ENCODE measurements around the gene C2orf69.
"Not testable (repeated sequence)": the region's sequence is repeated elsewhere in the genome, so short reads cannot be mapped to it uniquely, and the experiment has no call there.

Gene C2orf69

DNA sequence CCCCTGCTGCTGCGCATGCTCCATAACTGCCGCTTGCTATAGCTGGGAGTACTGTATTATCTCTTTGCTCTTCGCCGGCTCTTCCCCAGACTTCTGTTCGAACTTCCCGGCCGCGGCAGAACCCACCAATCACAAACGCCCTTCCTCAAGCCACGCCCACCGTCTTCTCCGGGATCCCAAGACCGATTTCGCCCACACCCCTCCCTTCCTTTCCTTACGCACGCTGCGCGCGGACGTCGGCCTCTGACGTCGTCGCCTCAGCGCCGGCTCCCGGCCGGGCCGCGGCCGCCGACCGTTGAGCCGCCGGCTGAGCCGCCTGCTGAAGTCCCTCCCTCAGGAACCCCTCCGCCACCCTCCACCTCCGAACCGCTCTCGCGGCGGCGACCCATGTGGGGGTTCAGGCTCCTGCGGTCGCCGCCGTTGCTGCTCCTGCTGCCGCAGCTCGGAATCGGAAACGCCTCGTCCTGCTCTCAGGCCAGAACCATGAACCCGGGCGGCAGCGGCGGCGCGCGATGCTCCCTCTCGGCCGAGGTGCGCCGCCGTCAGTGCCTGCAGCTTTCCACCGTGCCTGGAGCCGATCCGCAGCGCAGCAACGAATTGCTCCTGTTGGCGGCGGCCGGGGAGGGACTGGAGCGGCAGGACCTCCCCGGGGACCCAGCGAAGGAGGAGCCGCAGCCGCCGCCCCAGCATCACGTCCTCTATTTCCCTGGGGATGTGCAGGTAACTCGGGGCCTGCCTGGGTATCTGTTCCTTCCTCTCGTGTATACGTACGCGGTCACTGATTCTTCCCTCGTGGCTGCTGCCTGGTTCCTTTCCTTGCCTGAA lies at the start of gene C2orf69:
TSS of gene C2orf69 (plus strand) at position 242 of the 825 bp plus-strand sequence. CDS start at position 388, 146 bp downstream.
- DNase-seq = peak; percentile 95

GRCh38 chr2:199862788-199863187 lies 48.3 kb upstream of the C2orf69 start:
- no peak for DNase-seq

GRCh38 chr2:199865905-199866304 lies 45.2 kb upstream of the C2orf69 start:
- DNase-seq = no peak

- DNase-seq = no peak
Measured at GRCh38 chr2:199868431-199869226, 42.5 kb upstream of the C2orf69 start.

- DNase-seq = no peak
Measured at GRCh38 chr2:199869227-199869541, 41.9 kb upstream of the C2orf69 start.

GRCh38 chr2:199869653-199870052 lies 41.4 kb upstream of the C2orf69 start:
- no peak for DNase-seq

DNA sequence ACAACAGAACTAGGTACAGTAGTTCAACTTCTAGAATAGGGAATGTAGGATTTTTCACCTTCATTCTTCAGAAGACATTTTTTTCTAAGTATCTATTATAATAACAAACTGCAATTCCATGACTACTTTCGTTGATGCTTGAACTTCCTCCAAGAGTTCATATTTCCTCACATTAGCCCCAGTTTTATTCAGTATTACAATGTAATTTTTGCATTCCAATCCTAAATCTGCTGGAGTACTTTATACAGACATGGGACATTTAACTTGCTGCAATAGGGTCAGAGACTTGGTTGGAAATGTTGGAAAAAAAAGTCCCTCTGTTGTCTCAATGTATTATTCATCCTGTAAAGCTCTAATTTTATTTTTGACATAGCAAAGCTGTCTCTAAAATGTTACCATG lies 40.5 kb upstream of the C2orf69 start:
- DNase-seq = no peak

GRCh38 chr2:199874209-199874608 lies 36.9 kb upstream of the C2orf69 start:
- no peak for DNase-seq

DNA sequence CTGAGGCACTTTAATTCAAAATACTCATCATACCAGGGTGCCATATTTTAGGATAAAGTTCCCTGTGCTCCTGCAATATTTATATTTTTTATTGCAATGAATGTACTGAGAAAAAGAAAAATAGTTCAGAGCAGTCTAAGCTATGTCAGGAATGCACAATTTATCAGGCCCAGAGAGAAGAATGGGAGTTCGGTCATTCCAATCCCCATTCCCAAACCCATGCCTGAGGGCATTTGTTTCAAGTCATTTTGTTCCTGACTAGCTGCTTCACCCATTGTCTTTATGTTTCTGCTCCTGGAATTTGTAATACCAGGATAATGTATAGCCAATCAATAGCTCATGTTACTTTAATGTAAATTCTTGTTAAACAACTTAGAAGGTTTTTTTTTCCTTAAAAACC lies 35.7 kb upstream of the C2orf69 start:
- DNase-seq = no peak

DNA sequence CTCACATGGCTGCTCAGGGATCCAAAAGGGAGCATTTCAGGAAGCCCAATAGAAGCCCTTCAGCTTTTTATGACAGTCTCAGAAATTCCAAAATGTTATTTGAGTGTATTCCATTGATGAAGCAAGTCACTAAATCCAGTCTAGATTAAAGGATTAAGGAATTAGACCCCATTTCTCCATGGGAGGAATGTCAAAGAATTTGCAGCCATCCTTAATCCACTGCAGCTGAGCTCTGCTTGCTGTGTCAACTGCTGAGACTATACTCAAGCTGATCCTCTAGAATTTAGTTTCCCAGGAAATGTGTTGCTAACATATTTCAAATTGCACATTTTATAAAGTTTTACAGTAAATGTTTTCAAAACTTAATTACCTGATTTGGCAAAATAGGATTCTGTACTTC lies 28.4 kb upstream of the C2orf69 start:
- no peak for DNase-seq

DNA sequence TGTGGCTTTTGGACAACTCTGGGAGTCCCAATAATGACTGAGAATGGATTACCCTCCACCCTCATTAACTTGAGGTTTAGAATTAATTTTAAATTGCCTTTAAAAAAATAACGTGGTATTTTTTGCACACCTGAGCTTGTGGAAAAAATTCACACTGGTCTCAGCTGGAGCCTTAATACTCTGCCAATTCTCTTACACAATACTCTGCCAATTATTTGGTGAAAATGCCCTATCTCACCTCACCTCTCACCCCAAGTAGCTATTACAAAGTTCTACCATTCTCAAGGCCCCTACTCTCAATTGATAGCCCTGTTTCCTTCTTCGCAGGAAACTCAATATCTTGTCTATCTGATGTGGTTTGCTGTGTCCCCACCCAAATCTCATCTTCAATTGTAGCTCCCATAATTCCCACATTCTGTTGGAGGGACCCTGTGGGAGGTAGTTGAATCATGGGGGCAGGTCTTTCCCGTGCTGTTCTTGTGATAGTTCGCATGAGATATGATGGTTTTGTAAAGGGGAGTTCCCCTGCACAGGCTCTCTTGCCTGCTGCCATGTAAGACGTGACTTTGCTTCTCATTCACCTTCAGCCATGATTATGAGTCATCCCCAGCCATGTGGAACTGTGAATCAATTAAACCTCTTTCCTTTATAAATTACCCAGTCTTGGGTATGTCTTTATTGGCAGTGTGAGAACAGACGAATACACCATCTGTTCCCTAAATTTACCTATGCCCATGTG lies 27.4 kb upstream of the C2orf69 start:
- no peak for DNase-seq

GRCh38 chr2:199895406-199895805 lies 15.7 kb upstream of the C2orf69 start:
- no peak for DNase-seq

DNA sequence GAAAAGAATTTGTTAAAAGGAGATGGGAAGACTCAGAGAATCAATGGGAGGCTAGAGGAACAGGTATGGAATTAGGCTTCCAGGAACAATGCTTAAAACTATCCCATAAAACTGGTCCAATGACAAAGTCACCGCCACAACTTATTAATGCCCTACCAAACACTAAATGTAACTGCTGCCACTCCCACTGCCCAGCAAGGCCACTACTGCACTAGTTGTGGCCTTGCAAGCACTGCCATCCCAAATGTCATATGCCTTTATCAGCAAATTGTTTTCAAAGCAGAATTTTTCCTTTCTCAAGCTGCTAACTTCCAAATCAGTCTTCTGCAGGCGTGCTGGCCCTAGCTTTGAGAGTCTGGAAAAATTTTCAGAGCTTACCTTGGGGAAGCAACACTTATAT lies 14.5 kb upstream of the C2orf69 start:
- DNase-seq = no peak

DNA sequence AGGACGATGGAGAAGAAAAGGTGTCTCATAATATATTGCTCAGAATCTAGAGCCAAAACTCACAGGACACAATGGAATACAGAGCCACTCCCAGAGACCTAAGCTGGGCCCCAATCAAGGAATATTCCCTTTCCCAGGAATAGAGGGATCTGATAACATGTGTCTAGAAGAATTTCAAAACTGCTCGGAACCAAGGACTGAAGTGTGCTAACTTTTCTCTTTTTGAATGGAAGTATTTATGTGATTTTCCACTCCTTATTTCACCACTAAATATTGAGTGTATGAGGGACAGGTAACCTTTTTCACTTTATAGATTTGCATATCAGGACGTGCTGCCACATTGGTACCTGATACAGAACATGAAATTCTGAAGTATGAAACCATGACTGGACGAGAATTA lies 9.2 kb upstream of the C2orf69 start:
- no peak for DNase-seq

DNA sequence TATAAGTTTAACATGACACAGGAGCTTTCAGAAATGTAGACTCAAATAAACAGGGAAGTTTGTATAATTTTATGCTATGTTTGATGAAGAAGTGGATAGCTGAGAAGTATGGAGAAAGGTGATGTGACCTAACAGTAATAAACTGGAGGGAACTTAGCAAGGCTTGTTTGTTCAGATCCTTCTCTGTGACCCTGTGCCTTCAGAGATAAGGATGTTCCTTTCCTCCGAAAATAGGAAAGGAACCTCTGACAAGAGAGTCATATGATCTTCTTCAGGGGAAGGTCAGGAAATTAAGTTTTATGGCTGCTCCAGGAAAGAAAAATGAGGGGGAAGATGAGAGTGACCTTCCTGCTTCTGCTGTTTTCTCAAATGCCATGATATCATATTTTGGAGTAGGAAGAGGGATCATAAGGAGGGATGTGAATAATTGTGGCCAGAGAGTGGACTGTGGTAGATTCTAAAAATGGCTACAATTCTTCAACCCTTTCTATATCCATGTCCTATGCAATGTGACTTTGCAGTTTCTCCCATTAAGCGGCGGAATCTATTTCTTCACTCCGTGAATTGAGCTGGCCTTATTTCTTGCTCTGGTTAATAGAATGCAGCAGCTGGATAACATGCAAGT lies 8.5 kb upstream of the C2orf69 start:
- no peak for DNase-seq

DNA sequence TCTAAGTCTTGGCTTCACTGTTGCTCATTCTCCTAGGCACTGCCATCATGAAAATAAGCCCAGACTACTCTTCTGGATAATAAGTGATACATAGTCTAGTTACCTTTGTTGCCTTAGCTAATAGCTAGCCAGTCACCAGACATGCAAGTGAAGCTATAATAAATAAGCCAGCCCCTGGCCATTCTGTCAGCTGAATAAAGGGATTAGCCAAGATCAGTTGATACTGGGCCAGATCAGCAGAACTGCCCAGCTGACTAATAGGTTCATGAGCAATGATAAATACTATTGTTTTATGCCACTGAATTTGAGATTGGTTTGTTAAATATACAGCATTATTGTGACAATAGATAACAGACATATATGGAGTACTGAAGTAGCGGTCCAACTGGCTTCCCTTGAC lies 8.0 kb upstream of the C2orf69 start:
- DNase-seq = no peak

- DNase-seq = no peak
Measured at GRCh38 chr2:199907008-199907714, 3.9 kb upstream of the C2orf69 start.

GRCh38 chr2:199910338-199911051 lies 598 bp upstream of the C2orf69 start:
- no peak for DNase-seq

- no peak for DNase-seq
Measured at GRCh38 chr2:199911877-199912161, 726 bp downstream of the C2orf69 start.

DNA sequence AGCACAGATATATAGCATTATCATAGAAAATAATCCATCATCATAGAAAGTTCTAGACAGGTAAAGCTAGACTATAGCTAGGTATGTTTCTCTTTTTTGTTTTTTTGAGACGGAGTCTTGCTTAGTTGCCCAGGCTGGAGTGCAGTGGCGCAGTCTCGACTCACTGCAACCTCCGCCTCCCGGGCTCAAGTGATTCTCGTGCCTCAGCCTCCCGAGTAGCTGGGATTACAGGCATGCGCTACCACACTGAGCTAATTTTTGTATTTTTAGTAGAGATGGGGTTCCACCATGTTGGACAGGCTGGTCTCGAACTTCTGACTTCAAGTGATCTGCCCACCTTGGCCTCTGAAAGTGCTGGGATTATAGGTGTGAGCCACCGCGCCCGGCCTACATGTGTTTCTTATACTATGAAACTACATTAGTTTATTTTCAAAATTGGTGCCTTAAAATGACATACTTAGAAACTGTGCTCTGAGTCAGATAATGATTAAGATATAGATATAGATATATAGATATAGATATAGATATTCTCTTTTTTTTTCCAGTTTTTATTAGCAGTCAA lies 1.5 kb downstream of the C2orf69 start:
- not testable (repeated sequence) for DNase-seq

- DNase-seq = no peak
Measured at GRCh38 chr2:199914372-199914958, 3.4 kb downstream of the C2orf69 start.
